WTC11 (cell line): ENCODE results near the gene ARMC2. TPM values are rescaled to one million over a fixed set of nuclear protein-coding genes. Genes with fewer than 3 reads are reported as not detected.

Experiments used
- ATAC-seq: fragments of 200-7000 bp; cut with Tn5 transposase; 2 replicates; pipeline ENCODE4 v1.10.0; 2021; ENCODE audit warnings: mild to moderate bottlenecking, moderate library complexity
- CTCF ChIA-PET: fragments of 300-600 bp; sonication (Branson Sonifier 250); formaldehyde crosslinking; loops from one replicate; lab custom pipeline; 2021; ENCODE audit warnings: antibody characterized with exemption; lab: Charles Lee
- POLR2A ChIA-PET: fragments of 350-600 bp; sonication (Branson Sonifier 250); formaldehyde crosslinking; loops from one replicate; lab custom pipeline; 2021; ENCODE audit warnings: antibody characterized with exemption; lab: Charles Lee
- DNase-seq: peaks from one replicate; pipeline ENCODE4 v3.0.0; 2021; ENCODE audit warnings: low spot score
- H3K27ac Mint-ChIP-seq: 2 replicates; pipeline ENCODE4 v1.8.0; 2021; ENCODE audit warnings: mixed read lengths
- H3K27me3 Mint-ChIP-seq: 2 replicates; pipeline ENCODE4 v1.8.0; 2021; ENCODE audit warnings: low read depth, mild to moderate bottlenecking, moderate library complexity, mixed read lengths
- H3K36me3 Mint-ChIP-seq: 2 replicates; pipeline ENCODE4 v1.8.0; 2021; ENCODE audit warnings: mixed read lengths
- H3K4me1 Mint-ChIP-seq: 2 replicates; pipeline ENCODE4 v1.8.0; 2022; ENCODE audit warnings: mixed read lengths
- H3K4me3 Mint-ChIP-seq: 2 replicates; pipeline ENCODE4 v1.8.0; 2021; ENCODE audit warnings: mild to moderate bottlenecking, moderate library complexity, mixed read lengths
- H3K9me3 Mint-ChIP-seq: 2 replicates; pipeline ENCODE4 v1.8.0; 2021; ENCODE audit warnings: mixed read lengths
- GRHL2 ChIP-seq: fragments of 250-450 bp; sonication (Bioruptor Pico); IDR thresholded peaks from 2 replicates; pipeline ENCODE4 v1.8.0; 2022; ENCODE audit warnings: mild to moderate bottlenecking, moderate library complexity; ENCODE audit not compliant: insufficient replicate concordance, severe bottlenecking
- GTF2I ChIP-seq: fragments of 250-450 bp; sonication (Bioruptor Pico); conservative IDR thresholded peaks from 2 replicates; pipeline ENCODE4 v1.4.0; 2021; ENCODE audit warnings: mild to moderate bottlenecking
- JAZF1 ChIP-seq: fragments of 250-450 bp; sonication (Bioruptor Pico); IDR thresholded peaks from 2 replicates; pipeline ENCODE4 v1.9.0; 2021; ENCODE audit warnings: moderate library complexity, mild to moderate bottlenecking, inconsistent platforms
- NFATC4 ChIP-seq: fragments of 250-450 bp; sonication (Bioruptor Pico); IDR thresholded peaks from 2 replicates; pipeline ENCODE4 v1.9.0; 2021; ENCODE audit warnings: mild to moderate bottlenecking
- NFYB ChIP-seq: sonication (generic); formaldehyde crosslinking; conservative IDR thresholded peaks from 2 replicates; pipeline ENCODE4 v1.8.0; 2022; ENCODE audit warnings: low read depth, missing genetic modification reagents
- NR1H2 ChIP-seq: sonication (generic); formaldehyde crosslinking; IDR thresholded peaks from 2 replicates; pipeline ENCODE4 v1.9.0; 2021; ENCODE audit warnings: mild to moderate bottlenecking, moderate library complexity, missing genetic modification reagents
- RORB ChIP-seq: fragments of 250-450 bp; sonication (Bioruptor Pico); IDR thresholded peaks from 2 replicates; pipeline ENCODE4 v1.9.0; 2021; ENCODE audit warnings: mild to moderate bottlenecking
- TEAD1 ChIP-seq: sonication (generic); formaldehyde crosslinking; IDR thresholded peaks from 2 replicates; pipeline ENCODE4 v1.8.0; 2022; ENCODE audit warnings: mild to moderate bottlenecking, missing genetic modification reagents
- TEAD4 ChIP-seq: sonication (generic); formaldehyde crosslinking; IDR thresholded peaks from 2 replicates; pipeline ENCODE4 v1.8.0; 2022; ENCODE audit warnings: mild to moderate bottlenecking, missing genetic modification reagents
- ZNF121 ChIP-seq: sonication (generic); formaldehyde crosslinking; IDR thresholded peaks from 2 replicates; pipeline ENCODE4 v1.8.0; 2023; ENCODE audit warnings: missing genetic modification reagents
- ZNF219 ChIP-seq: sonication (generic); formaldehyde crosslinking; IDR thresholded peaks from 2 replicates; pipeline ENCODE4 v1.8.0; 2023; ENCODE audit warnings: missing genetic modification reagents, mild to moderate bottlenecking, borderline replicate concordance
- ZNF232 ChIP-seq: sonication (generic); formaldehyde crosslinking; IDR thresholded peaks from 2 replicates; pipeline ENCODE4 v1.8.0; 2022; ENCODE audit warnings: mild to moderate bottlenecking, missing genetic modification reagents
- ZNF263 ChIP-seq: sonication (generic); formaldehyde crosslinking; IDR thresholded peaks from 2 replicates; pipeline ENCODE4 v1.8.1; 2022; ENCODE audit warnings: low read depth, mild to moderate bottlenecking, moderate library complexity, missing genetic modification reagents
- ZNF423 ChIP-seq: fragments of 250-450 bp; sonication (Bioruptor Pico); IDR thresholded peaks from 2 replicates; pipeline ENCODE4 v2.1.2; 2022; ENCODE audit warnings: mild to moderate bottlenecking, moderate library complexity
- total RNA-seq: library from RNA; stranded (reverse); gene quantifications from 3 replicates; pipeline ENCODE4 v1.2.3, GENCODE V29; 2021
- TF ChIP-seq, protein P1 (sequence below): sonication (generic); formaldehyde crosslinking; IDR thresholded peaks from 2 replicates; pipeline ENCODE4 v1.8.1; 2022; ENCODE audit warnings: mild to moderate bottlenecking, moderate library complexity, missing genetic modification reagents
- TF ChIP-seq, protein P2 (sequence below): sonication (generic); formaldehyde crosslinking; IDR thresholded peaks from 2 replicates; pipeline ENCODE4 v1.8.1; 2022; ENCODE audit warnings: mild to moderate bottlenecking, missing genetic modification reagents, moderate library complexity, borderline replicate concordance
- TF ChIP-seq, protein P3 (sequence below): sonication (generic); formaldehyde crosslinking; conservative IDR thresholded peaks from 2 replicates; pipeline ENCODE4 v1.8.1; 2022; ENCODE audit warnings: mild to moderate bottlenecking, missing genetic modification reagents
- TF ChIP-seq, protein P4 (sequence below): sonication (generic); formaldehyde crosslinking; IDR thresholded peaks from 2 replicates; pipeline ENCODE4 v1.8.1; 2023; ENCODE audit warnings: mild to moderate bottlenecking, missing genetic modification reagents, moderate library complexity
- TF ChIP-seq, protein P5 (sequence below): fragments of 200-600 bp; IDR thresholded peaks from 2 replicates; pipeline ENCODE4 v1.8.0; 2022; ENCODE audit warnings: antibody characterized with exemption

The ARMC2 gene
- total RNA-seq, 1 experiment from 2014 or later, result 5.2 TPM

DNA sequence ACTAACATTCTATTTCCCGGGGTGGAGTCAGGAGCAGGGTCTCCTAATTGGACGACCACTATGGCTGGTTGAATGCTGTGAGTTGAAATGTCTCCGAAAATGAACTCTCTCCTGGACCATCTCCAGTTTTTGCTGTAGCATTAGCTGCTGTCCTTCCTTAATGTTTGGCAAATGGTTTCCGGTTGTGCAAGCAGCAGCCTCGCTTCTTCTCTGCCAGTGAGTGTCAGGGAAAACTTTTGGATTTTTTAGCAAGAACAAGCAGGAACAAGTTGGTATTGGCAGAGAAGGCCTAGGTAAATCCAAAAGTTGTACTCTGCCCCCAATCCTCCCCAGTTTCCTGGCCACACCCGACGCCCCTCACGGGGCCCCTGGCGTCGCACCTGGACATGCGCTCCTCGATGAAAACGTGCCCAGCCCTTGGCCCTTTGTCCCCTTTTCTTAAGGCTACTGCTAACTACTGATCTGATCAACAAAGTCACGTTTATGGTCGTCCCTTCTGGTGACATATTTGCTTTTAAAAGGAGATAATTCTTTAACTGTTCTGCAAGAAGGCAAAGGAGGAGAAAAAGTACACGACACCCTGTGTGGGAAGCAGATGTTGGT is 103.2 kb downstream of the ARMC2 start:
- no peak for TF ChIP-seq TEAD4 (CRISPR knock-in tag)
- TF ChIP-seq NR1H2 (CRISPR knock-in tag), result no peak
- no peak for TF ChIP-seq NFATC4
- TF ChIP-seq ZNF423, result no peak
- no peak for TF ChIP-seq JAZF1 (CRISPR knock-in tag)
- TF ChIP-seq TEAD1 (CRISPR knock-in tag), result no peak
- TF ChIP-seq, protein P1, sequence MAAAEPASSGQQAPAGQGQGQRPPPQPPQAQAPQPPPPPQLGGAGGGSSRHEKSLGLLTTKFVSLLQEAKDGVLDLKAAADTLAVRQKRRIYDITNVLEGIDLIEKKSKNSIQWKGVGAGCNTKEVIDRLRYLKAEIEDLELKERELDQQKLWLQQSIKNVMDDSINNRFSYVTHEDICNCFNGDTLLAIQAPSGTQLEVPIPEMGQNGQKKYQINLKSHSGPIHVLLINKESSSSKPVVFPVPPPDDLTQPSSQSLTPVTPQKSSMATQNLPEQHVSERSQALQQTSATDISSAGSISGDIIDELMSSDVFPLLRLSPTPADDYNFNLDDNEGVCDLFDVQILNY (CRISPR knock-in tag), result no peak
- TF ChIP-seq, protein P2, sequence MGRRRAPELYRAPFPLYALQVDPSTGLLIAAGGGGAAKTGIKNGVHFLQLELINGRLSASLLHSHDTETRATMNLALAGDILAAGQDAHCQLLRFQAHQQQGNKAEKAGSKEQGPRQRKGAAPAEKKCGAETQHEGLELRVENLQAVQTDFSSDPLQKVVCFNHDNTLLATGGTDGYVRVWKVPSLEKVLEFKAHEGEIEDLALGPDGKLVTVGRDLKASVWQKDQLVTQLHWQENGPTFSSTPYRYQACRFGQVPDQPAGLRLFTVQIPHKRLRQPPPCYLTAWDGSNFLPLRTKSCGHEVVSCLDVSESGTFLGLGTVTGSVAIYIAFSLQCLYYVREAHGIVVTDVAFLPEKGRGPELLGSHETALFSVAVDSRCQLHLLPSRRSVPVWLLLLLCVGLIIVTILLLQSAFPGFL (CRISPR knock-in tag), result no peak
- TF ChIP-seq ZNF121 (CRISPR knock-in tag), result no peak
- TF ChIP-seq GRHL2 (CRISPR knock-in tag), result no peak
- no peak for TF ChIP-seq GTF2I (CRISPR knock-in tag)
- TF ChIP-seq, protein P3, sequence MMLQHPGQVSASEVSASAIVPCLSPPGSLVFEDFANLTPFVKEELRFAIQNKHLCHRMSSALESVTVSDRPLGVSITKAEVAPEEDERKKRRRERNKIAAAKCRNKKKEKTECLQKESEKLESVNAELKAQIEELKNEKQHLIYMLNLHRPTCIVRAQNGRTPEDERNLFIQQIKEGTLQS (CRISPR knock-in tag), result no peak
- no peak for TF ChIP-seq ZNF232 (CRISPR knock-in tag)
- TF ChIP-seq, protein P4, sequence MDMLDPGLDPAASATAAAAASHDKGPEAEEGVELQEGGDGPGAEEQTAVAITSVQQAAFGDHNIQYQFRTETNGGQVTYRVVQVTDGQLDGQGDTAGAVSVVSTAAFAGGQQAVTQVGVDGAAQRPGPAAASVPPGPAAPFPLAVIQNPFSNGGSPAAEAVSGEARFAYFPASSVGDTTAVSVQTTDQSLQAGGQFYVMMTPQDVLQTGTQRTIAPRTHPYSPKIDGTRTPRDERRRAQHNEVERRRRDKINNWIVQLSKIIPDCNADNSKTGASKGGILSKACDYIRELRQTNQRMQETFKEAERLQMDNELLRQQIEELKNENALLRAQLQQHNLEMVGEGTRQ, result no peak
- TF ChIP-seq RORB, result no peak
- Mint-ChIP-seq H3K4me3 (no peak overlapping the region), H3K27me3 (no peaks in the 10 kb centered on the region), H3K4me1 (peaks cover 6% of the 10 kb centered on the region), H3K27ac (no peak overlapping the region), H3K36me3 (no peaks in the 10 kb centered on the region), H3K9me3 (no peaks in the 10 kb centered on the region)
- ChIA-PET CTCF (no interaction called here), POLR2A (no interaction called here)
- ATAC-seq (no peak), DNase-seq (no peak)

DNA sequence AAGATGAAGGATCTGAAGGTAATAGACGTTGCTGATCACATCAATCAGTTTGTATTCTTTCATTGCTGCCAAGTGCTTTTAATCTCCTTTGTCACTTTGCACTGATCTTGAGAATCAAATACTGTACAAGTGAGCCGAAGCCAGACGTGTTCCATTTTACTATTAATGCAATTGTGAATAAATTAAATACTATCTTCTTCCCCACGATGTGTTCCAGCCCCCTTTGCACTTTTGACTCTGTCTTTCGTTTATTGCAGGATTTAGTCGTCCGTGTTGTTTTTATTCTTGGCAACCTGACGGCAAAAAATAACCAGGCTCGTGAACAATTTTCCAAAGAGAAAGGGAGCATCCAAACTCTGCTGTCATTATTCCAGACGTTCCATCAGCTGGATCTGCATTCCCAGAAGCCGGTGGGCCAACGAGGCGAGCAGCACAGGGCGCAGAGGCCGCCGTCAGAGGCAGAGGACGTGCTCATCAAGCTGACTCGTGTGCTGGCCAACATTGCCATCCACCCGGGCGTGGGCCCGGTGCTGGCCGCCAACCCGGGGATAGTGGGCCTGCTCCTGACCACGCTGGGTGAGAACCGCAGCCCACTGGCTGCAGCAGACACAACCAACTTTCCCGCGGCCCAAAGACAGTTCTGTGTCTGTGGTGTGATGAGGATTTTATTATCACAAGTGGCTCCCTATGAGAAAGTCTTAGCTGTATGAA is 104.7 kb downstream of the ARMC2 start:
- Mint-ChIP-seq H3K9me3 (no peaks in the 10 kb centered on the region), H3K4me1 (no peaks in the 10 kb centered on the region), H3K27me3 (no peaks in the 10 kb centered on the region), H3K4me3 (no peak overlapping the region), H3K27ac (no peak overlapping the region), H3K36me3 (no peaks in the 10 kb centered on the region)
- TF ChIP-seq ZNF263 (CRISPR knock-in tag), result no peak
- no peak for TF ChIP-seq NFYB (CRISPR knock-in tag)
- TF ChIP-seq, protein P5, sequence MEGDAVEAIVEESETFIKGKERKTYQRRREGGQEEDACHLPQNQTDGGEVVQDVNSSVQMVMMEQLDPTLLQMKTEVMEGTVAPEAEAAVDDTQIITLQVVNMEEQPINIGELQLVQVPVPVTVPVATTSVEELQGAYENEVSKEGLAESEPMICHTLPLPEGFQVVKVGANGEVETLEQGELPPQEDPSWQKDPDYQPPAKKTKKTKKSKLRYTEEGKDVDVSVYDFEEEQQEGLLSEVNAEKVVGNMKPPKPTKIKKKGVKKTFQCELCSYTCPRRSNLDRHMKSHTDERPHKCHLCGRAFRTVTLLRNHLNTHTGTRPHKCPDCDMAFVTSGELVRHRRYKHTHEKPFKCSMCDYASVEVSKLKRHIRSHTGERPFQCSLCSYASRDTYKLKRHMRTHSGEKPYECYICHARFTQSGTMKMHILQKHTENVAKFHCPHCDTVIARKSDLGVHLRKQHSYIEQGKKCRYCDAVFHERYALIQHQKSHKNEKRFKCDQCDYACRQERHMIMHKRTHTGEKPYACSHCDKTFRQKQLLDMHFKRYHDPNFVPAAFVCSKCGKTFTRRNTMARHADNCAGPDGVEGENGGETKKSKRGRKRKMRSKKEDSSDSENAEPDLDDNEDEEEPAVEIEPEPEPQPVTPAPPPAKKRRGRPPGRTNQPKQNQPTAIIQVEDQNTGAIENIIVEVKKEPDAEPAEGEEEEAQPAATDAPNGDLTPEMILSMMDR, result no peak
- TF ChIP-seq ZNF219, result no peak
- DNase-seq (no peak), ATAC-seq (no peak)
- ChIA-PET POLR2A (no interaction called here), CTCF (no interaction called here)
